Measurements from ENCODE around the gene MED12L.

DNA sequence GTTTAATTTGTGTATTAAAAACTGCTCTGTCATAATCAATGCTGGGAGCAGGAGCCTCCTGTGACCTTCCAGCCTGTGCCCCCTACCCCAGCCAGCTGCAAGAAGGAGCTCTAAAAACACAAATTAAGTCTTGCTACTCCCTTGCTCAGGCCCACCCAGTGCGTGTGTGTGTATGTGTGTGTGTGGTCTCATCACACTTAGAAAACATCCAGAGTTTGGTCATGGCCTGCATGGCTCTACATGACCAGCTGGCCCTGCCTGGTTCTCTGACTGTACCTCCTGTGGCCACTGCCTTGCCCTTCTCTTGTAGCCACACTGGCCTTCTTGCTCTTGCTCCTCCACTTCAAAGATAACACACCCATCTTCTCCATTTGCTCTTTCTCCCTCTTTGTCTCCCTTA is 179.1 kb downstream of the MED12L start:
- TF ChIP-seq, protein P1, sequence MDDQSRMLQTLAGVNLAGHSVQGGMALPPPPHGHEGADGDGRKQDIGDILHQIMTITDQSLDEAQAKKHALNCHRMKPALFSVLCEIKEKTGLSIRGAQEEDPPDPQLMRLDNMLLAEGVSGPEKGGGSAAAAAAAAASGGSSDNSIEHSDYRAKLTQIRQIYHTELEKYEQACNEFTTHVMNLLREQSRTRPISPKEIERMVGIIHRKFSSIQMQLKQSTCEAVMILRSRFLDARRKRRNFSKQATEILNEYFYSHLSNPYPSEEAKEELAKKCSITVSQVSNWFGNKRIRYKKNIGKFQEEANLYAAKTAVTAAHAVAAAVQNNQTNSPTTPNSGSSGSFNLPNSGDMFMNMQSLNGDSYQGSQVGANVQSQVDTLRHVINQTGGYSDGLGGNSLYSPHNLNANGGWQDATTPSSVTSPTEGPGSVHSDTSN (IDR thresholded peaks at IDR 0.05; ENCODE audit: insufficient replicate concordance, low read depth, low read length), result no peak
- TF ChIP-seq TAF1 (IDR thresholded peaks at IDR 0.05; ENCODE audit: borderline replicate concordance, low read depth, low read length) (no peak), JUND (IDR thresholded peaks at IDR 0.05; ENCODE audit: low read depth, low read length) (no peak), FOXM1 (IDR thresholded peaks at IDR 0.05; ENCODE audit: low read depth, low read length) (no peak), MYB (IDR thresholded peaks at IDR 0.05; ENCODE audit: borderline replicate concordance, low read depth, low read length) (no peak), SMAD1 (IDR thresholded peaks at IDR 0.05; ENCODE audit: low read depth, partially characterized antibody) (no peak), POLR2AphosphoS5 (IDR thresholded peaks at IDR 0.05; ENCODE audit: low read length) (no peak), RAD51 (IDR thresholded peaks at IDR 0.05) (no peak), SP1 (IDR thresholded peaks at IDR 0.05; ENCODE audit: low read depth, low read length) (no peak), HDAC2 (IDR thresholded peaks at IDR 0.05) (no peak)
- TF ChIP-seq, protein P2, sequence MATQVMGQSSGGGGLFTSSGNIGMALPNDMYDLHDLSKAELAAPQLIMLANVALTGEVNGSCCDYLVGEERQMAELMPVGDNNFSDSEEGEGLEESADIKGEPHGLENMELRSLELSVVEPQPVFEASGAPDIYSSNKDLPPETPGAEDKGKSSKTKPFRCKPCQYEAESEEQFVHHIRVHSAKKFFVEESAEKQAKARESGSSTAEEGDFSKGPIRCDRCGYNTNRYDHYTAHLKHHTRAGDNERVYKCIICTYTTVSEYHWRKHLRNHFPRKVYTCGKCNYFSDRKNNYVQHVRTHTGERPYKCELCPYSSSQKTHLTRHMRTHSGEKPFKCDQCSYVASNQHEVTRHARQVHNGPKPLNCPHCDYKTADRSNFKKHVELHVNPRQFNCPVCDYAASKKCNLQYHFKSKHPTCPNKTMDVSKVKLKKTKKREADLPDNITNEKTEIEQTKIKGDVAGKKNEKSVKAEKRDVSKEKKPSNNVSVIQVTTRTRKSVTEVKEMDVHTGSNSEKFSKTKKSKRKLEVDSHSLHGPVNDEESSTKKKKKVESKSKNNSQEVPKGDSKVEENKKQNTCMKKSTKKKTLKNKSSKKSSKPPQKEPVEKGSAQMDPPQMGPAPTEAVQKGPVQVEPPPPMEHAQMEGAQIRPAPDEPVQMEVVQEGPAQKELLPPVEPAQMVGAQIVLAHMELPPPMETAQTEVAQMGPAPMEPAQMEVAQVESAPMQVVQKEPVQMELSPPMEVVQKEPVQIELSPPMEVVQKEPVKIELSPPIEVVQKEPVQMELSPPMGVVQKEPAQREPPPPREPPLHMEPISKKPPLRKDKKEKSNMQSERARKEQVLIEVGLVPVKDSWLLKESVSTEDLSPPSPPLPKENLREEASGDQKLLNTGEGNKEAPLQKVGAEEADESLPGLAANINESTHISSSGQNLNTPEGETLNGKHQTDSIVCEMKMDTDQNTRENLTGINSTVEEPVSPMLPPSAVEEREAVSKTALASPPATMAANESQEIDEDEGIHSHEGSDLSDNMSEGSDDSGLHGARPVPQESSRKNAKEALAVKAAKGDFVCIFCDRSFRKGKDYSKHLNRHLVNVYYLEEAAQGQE (IDR thresholded peaks at IDR 0.05; ENCODE audit: low read depth, low read length), result no peak
- TF ChIP-seq, protein P3, sequence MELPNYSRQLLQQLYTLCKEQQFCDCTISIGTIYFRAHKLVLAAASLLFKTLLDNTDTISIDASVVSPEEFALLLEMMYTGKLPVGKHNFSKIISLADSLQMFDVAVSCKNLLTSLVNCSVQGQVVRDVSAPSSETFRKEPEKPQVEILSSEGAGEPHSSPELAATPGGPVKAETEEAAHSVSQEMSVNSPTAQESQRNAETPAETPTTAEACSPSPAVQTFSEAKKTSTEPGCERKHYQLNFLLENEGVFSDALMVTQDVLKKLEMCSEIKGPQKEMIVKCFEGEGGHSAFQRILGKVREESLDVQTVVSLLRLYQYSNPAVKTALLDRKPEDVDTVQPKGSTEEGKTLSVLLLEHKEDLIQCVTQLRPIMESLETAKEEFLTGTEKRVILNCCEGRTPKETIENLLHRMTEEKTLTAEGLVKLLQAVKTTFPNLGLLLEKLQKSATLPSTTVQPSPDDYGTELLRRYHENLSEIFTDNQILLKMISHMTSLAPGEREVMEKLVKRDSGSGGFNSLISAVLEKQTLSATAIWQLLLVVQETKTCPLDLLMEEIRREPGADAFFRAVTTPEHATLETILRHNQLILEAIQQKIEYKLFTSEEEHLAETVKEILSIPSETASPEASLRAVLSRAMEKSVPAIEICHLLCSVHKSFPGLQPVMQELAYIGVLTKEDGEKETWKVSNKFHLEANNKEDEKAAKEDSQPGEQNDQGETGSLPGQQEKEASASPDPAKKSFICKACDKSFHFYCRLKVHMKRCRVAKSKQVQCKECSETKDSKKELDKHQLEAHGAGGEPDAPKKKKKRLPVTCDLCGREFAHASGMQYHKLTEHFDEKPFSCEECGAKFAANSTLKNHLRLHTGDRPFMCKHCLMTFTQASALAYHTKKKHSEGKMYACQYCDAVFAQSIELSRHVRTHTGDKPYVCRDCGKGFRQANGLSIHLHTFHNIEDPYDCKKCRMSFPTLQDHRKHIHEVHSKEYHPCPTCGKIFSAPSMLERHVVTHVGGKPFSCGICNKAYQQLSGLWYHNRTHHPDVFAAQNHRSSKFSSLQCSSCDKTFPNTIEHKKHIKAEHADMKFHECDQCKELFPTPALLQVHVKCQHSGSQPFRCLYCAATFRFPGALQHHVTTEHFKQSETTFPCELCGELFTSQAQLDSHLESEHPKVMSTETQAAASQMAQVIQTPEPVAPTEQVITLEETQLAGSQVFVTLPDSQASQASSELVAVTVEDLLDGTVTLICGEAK (IDR thresholded peaks at IDR 0.05; ENCODE audit: borderline replicate concordance), result no peak
- TF ChIP-seq, protein P4, sequence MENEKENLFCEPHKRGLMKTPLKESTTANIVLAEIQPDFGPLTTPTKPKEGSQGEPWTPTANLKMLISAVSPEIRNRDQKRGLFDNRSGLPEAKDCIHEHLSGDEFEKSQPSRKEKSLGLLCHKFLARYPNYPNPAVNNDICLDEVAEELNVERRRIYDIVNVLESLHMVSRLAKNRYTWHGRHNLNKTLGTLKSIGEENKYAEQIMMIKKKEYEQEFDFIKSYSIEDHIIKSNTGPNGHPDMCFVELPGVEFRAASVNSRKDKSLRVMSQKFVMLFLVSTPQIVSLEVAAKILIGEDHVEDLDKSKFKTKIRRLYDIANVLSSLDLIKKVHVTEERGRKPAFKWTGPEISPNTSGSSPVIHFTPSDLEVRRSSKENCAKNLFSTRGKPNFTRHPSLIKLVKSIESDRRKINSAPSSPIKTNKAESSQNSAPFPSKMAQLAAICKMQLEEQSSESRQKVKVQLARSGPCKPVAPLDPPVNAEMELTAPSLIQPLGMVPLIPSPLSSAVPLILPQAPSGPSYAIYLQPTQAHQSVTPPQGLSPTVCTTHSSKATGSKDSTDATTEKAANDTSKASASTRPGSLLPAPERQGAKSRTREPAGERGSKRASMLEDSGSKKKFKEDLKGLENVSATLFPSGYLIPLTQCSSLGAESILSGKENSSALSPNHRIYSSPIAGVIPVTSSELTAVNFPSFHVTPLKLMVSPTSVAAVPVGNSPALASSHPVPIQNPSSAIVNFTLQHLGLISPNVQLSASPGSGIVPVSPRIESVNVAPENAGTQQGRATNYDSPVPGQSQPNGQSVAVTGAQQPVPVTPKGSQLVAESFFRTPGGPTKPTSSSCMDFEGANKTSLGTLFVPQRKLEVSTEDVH (IDR thresholded peaks at IDR 0.05; ENCODE audit: low read depth, partially characterized antibody), result no peak
- TF ChIP-seq, protein P5, sequence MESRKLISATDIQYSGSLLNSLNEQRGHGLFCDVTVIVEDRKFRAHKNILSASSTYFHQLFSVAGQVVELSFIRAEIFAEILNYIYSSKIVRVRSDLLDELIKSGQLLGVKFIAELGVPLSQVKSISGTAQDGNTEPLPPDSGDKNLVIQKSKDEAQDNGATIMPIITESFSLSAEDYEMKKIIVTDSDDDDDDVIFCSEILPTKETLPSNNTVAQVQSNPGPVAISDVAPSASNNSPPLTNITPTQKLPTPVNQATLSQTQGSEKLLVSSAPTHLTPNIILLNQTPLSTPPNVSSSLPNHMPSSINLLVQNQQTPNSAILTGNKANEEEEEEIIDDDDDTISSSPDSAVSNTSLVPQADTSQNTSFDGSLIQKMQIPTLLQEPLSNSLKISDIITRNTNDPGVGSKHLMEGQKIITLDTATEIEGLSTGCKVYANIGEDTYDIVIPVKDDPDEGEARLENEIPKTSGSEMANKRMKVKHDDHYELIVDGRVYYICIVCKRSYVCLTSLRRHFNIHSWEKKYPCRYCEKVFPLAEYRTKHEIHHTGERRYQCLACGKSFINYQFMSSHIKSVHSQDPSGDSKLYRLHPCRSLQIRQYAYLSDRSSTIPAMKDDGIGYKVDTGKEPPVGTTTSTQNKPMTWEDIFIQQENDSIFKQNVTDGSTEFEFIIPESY (IDR thresholded peaks at IDR 0.05), result no peak

Data from GM12878 (cell line).